Left ventricle myocardium inferior (tissue), 1 donor: ENCODE measurements around the gene NUP210L. TPM values are rescaled to one million over a fixed set of nuclear protein-coding genes. Genes with fewer than 3 reads are reported as not detected.
A peak's percentile ranks its signal among the peaks of the same experiment; 100 is the strongest.

Experiments used
- DNase-seq: peaks from one replicate; pipeline ENCODE4 v3.0.0-alpha.2; 2020
- H3K27ac ChIP-seq: fragments of 200-600 bp; replicated peaks from 2 replicates; pipeline ENCODE4 v1.8.0; 2021
- H3K27me3 ChIP-seq: fragments of 200-600 bp; 2 replicates; pipeline ENCODE4 v1.8.0; 2021; ENCODE audit warnings: low read depth
- H3K36me3 ChIP-seq: fragments of 200-600 bp; 2 replicates; pipeline ENCODE4 v1.8.0; 2021
- H3K4me1 ChIP-seq: fragments of 200-600 bp; 2 replicates; pipeline ENCODE4 v1.8.0; 2021
- H3K4me3 ChIP-seq: fragments of 200-600 bp; 2 replicates; pipeline ENCODE4 v1.8.0; 2021; ENCODE audit warnings: mild to moderate bottlenecking, moderate library complexity
- H3K9me3 ChIP-seq: fragments of 200-600 bp; replicated peaks from 2 replicates; pipeline ENCODE4 v1.8.0; 2021
- CTCF ChIP-seq: fragments of 200-600 bp; IDR thresholded peaks from 2 replicates; pipeline ENCODE4 v1.8.0; 2021; ENCODE audit warnings: antibody characterized with exemption, mild to moderate bottlenecking, borderline replicate concordance
- intact Hi-C: fragments of 100-400 bp; cut with micrococcal nuclease; formaldehyde crosslinking; loops from one replicate; pipeline ENCODE4 v1.11.0; 2022
- total RNA-seq: library from RNA; stranded (reverse); fragmentation: NEBNext Ultra II Directional; extraction: Animal tissue kit (Norgen Biotek cat#: 25700); gene quantifications from one replicate; pipeline ENCODE4 v1.2.1, GENCODE V29; 2021
- donor health status: DM: no; HTN: yes; CAD: no; lungs with severe emphysema.

The NUP210L gene
- total RNA-seq, 1 donor from 2014 or later = 0.30 TPM

GRCh38 chr1:153951183-153951582 is 203.7 kb downstream of the NUP210L start:
- no peaks in the 10 kb centered on the region for H3K27me3 ChIP-seq
- no peak for DNase-seq

GRCh38 chr1:153946622-153947241 is 208.1 kb downstream of the NUP210L start, which contains the start of gene DENND4B:
DENND4B (minus strand) TSS chr1:153946718; CDS start chr1:153944374, 2,344 bp downstream.
- TF ChIP-seq CTCF = peak; percentile 96
- peak within 1 kb of the TSS; percentile 99 for H3K27ac ChIP-seq
- peak; percentile 85 for DNase-seq
- H3K36me3 ChIP-seq = peaks cover 55% of the 10 kb centered on the region
- no peaks in the 10 kb centered on the region for H3K27me3 ChIP-seq
- H3K4me3 ChIP-seq = peak within 1 kb of the TSS; percentile 91
- no peaks in the 10 kb centered on the region for H3K9me3 ChIP-seq
- H3K4me1 ChIP-seq = peaks cover 43% of the 10 kb centered on the region
- intact Hi-C loops = no loop called here

More at GRCh38 chr1:153951183-153951582, 203.7 kb downstream of the NUP210L start:
- intact Hi-C loops = no loop called here
- H3K36me3 ChIP-seq = peaks cover 72% of the 10 kb centered on the region
- peaks cover 30% of the 10 kb centered on the region for H3K4me1 ChIP-seq
- no peaks in the 10 kb centered on the region for H3K9me3 ChIP-seq
- no peak for TF ChIP-seq CTCF
- no peak overlapping the region for H3K27ac ChIP-seq
- H3K4me3 ChIP-seq = no peak overlapping the region

- DNase-seq = peak; percentile 91
- H3K36me3 ChIP-seq = peaks cover 54% of the 10 kb centered on the region
These were observed 208.9 kb downstream of the NUP210L start for GRCh38 chr1:153945795-153946621.

GRCh38 chr1:153945131-153945794 is 209.6 kb downstream of the NUP210L start:
- TF ChIP-seq CTCF = no peak
- Histone ChIP-seq H3K4me1 (peaks cover 43% of the 10 kb centered on the region), H3K27ac (peak overlapping the region; percentile 99), H3K4me3 (peak overlapping the region; percentile 91), H3K27me3 (no peaks in the 10 kb centered on the region), H3K9me3 (no peaks in the 10 kb centered on the region), H3K36me3 (peaks cover 54% of the 10 kb centered on the region)
- intact Hi-C loops = no loop called here
- peak; percentile 69 for DNase-seq

More at GRCh38 chr1:153945795-153946621, 208.9 kb downstream of the NUP210L start:
- intact Hi-C loops = no loop called here
- H3K27me3 ChIP-seq = no peaks in the 10 kb centered on the region
- TF ChIP-seq CTCF = no peak
- H3K27ac ChIP-seq = peak overlapping the region; percentile 99
- H3K9me3 ChIP-seq = no peaks in the 10 kb centered on the region
- H3K4me3 ChIP-seq = peak overlapping the region; percentile 91
- H3K4me1 ChIP-seq = peaks cover 43% of the 10 kb centered on the region

- Histone ChIP-seq H3K9me3 (no peaks in the 10 kb centered on the region), H3K36me3 (peaks cover 54% of the 10 kb centered on the region), H3K4me3 (peak overlapping the region; percentile 91), H3K27ac (peak overlapping the region; percentile 99), H3K27me3 (no peaks in the 10 kb centered on the region), H3K4me1 (peaks cover 43% of the 10 kb centered on the region)
- no peak for TF ChIP-seq CTCF
- DNase-seq = no peak
- intact Hi-C loops = no loop called here
These were observed 210.1 kb downstream of the NUP210L start for GRCh38 chr1:153944827-153945117.
